ENCODE data around the gene MAPK6. TPM values are rescaled to one million over a fixed set of nuclear protein-coding genes. Genes with fewer than 3 reads are reported as not detected.

MAPK6 gene
- total RNA-seq (10 to 100 TPM; 23.4 to 27.1 TPM), polyA plus RNA-seq (10 to 100 TPM in 1 of 2 donors, 1 to 10 TPM in 1; 5.6 to 10.4 TPM)
- long read RNA-seq, donor 1, full-length matches to known transcripts, result 8 of 18 reads
- long read RNA-seq, donor 1, partial matches to known transcripts, result 2 of 18 reads
- long read RNA-seq, donor 1, other reads (novel, unspliced or antisense), result 8 of 18 reads
- long read RNA-seq, donor 2, full-length matches to known transcripts, result 4 of 16 reads
- long read RNA-seq, donor 2, partial matches to known transcripts, result 3 of 16 reads
- long read RNA-seq, donor 2, other reads (novel, unspliced or antisense), result 9 of 16 reads

DNA sequence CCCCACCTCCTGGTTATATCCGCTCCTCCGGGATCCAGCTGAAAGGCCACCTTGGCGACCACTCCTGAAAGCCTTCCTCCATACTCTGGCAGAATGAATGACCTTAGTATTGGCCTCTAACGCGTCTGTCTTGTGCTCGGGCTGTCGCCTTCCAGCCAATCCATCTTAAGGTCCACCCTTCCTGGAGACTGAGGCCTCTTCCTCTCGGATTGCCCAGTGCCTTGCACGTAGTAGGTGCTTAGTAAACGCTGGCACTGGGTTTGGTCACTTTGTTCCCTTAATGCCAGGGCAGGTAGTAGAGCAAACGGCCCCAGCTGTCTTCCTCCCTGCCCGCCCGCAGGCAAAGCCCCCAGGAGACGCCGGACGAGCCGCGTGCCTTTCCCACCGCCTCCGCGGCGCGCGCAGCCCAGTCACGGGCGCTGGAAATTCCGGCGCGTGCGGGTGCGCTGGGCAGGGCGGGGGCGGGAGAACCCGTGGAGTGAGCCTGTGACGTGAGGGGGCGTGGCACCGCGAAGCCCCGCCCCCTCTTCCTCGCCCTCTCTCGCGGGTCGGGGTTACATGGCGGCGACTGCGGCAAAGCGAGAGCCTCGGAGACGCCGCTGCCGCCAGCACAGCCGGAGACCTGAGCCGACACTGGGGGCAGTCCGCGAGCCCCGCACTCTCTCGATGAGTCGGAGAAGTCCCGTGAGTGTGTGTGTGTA, at the start of gene MAPK6:
MAPK6 (plus strand) TSS at position 527 of the 701 bp plus-strand sequence. CDS start 27,242 bp downstream, outside the sequence.
- H3K4me1 ChIP-seq (ENCODE audit: control insufficient read depth in 1 of 2, insufficient read depth in 2 of 2, low read length in 2 of 2), result no peaks in the 10 kb centered on the region
- intact Hi-C loops (cut with DNase I), result no loop called here
- H3K27me3 ChIP-seq (ENCODE audit: control insufficient read depth in 1 of 2, insufficient read depth in 2 of 2, low read length in 1 of 2), result no peaks in the 10 kb centered on the region
- no peaks in the 10 kb centered on the region for H3K36me3 ChIP-seq (ENCODE audit: control insufficient read depth in 1 of 2, insufficient read depth in 2 of 2, low read length in 1 of 2)
- H3K4me3 ChIP-seq (ENCODE audit: low read length in 2 of 2), result peak within 1 kb of the TSS; percentile 95 to 99
- 4 to 5% methylated on average over 51 to 59 of the region's 59 CpGs for WGBS, 2 donors
- H3K27ac ChIP-seq (ENCODE audit: low read depth in 1 of 2, low read length in 2 of 2), result peak within 1 kb of the TSS; percentile 98
- ATAC-seq (ENCODE audit: low FRiP score) (peak; percentile 97), DNase-seq (peak; percentile 95 to 98)
- no peaks in the 10 kb centered on the region for H3K9me3 ChIP-seq (ENCODE audit: control insufficient read depth, low read length)

DNA sequence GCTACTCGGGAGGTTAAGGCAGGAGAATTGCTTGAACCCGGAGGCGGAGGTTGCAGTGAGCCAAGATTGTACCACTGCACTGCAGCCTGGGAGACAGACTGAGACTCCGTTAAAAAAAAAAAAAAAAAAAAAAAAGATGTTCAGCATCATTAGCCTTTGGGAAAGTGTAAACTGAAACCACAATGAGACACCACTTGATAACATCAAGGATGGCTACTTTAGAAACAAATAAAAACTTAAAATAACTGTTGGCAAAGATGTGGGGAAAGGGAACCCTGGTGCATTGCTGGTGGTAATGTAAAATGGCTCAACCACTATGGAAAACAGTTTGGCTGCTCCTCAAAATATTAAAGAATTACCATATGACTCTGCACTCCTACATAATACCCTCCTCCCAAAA, 49.3 kb upstream of the MAPK6 start:
- H3K4me3 ChIP-seq (ENCODE audit: low read length in 2 of 2), result no peak overlapping the region
- DNase-seq, result no peak
- H3K4me1 ChIP-seq (ENCODE audit: control insufficient read depth in 1 of 2, insufficient read depth in 2 of 2, low read length in 2 of 2), result peaks cover 0 to 4% of the 10 kb centered on the region in 2 donors
- intact Hi-C loops (cut with DNase I), result no loop called here
- WGBS, 2 donors, result 87 to 95% methylated on average over 4 of the region's 4 CpGs
- no peaks in the 10 kb centered on the region for H3K9me3 ChIP-seq (ENCODE audit: control insufficient read depth, low read length)
- H3K27me3 ChIP-seq (ENCODE audit: control insufficient read depth in 1 of 2, insufficient read depth in 2 of 2, low read length in 1 of 2), result no peaks in the 10 kb centered on the region
- H3K36me3 ChIP-seq (ENCODE audit: control insufficient read depth in 1 of 2, insufficient read depth in 2 of 2, low read length in 1 of 2), result no peaks in the 10 kb centered on the region
- H3K27ac ChIP-seq (ENCODE audit: low read depth in 1 of 2, low read length in 2 of 2), result no peak overlapping the region
- no peak for ATAC-seq (ENCODE audit: low FRiP score)

DNA sequence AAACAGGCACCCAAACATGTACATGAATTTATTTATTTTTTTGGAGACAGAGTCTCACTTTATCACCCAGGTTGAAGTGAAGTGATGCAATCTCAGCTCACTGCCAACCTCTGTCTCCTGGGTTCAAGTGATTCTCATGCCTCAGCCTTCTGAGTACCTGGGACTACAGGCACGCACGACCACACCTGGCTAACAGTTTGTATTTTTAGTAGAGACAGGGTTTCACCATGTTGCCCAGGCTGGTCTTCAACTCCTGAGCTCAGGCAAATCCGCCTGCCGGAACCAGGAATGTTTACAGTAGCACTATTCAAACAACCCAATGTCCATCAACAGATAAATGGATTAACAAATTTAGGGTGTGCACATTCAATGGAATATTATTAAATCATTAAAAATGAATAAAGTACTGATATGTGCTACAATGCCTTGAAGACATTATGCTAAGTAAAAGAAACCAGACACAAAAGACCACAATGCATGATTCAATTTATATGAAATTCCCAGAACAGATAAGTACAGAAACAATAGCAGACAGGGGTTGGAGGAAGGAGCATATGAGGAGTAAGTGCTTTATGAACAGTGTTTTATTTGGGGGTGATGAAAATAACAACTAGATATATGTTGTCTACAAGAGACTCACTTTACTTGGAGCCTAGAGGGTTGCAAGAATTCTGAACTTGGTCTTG, 48.7 kb upstream of the MAPK6 start:
- no peak overlapping the region for H3K4me3 ChIP-seq (ENCODE audit: low read length in 2 of 2)
- H3K27ac ChIP-seq (ENCODE audit: low read depth in 1 of 2, low read length in 2 of 2), result no peak overlapping the region
- intact Hi-C loops (cut with DNase I), result no loop called here

GRCh38 chr15:51971032-51971374, 48.0 kb upstream of the MAPK6 start:
- H3K27ac ChIP-seq (ENCODE audit: low read depth in 1 of 2, low read length in 2 of 2), result peak overlapping the region in 1 of 2 donors; percentile 38
- ATAC-seq (ENCODE audit: low FRiP score) (no peak), DNase-seq (no peak)
- no peaks in the 10 kb centered on the region for H3K9me3 ChIP-seq (ENCODE audit: control insufficient read depth, low read length)
- peaks cover 0 to 4% of the 10 kb centered on the region in 2 donors for H3K4me1 ChIP-seq (ENCODE audit: control insufficient read depth in 1 of 2, insufficient read depth in 2 of 2, low read length in 2 of 2)
- H3K27me3 ChIP-seq (ENCODE audit: control insufficient read depth in 1 of 2, insufficient read depth in 2 of 2, low read length in 1 of 2), result no peaks in the 10 kb centered on the region
- 1% methylated on average over 7 of the region's 7 CpGs for WGBS, 2 donors
- intact Hi-C loops (cut with DNase I), result no loop called here
- peak overlapping the region; percentile 56 to 66 for H3K4me3 ChIP-seq (ENCODE audit: low read length in 2 of 2)
- H3K36me3 ChIP-seq (ENCODE audit: control insufficient read depth in 1 of 2, insufficient read depth in 2 of 2, low read length in 1 of 2), result no peaks in the 10 kb centered on the region

More for the DNA sequence above, 48.7 kb upstream of the MAPK6 start:
- ATAC-seq (ENCODE audit: low FRiP score) (no peak), DNase-seq (no peak)
- Histone ChIP-seq H3K27me3 (ENCODE audit: control insufficient read depth in 1 of 2, insufficient read depth in 2 of 2, low read length in 1 of 2) (no peaks in the 10 kb centered on the region), H3K36me3 (ENCODE audit: control insufficient read depth in 1 of 2, insufficient read depth in 2 of 2, low read length in 1 of 2) (no peaks in the 10 kb centered on the region), H3K9me3 (ENCODE audit: control insufficient read depth, low read length) (no peaks in the 10 kb centered on the region), H3K4me1 (ENCODE audit: control insufficient read depth in 1 of 2, insufficient read depth in 2 of 2, low read length in 2 of 2) (peaks cover 0 to 4% of the 10 kb centered on the region in 2 donors)
- 50 to 60% methylated on average over 4 of the region's 4 CpGs for whole genome bisulfite sequencing, 2 donors

DNA sequence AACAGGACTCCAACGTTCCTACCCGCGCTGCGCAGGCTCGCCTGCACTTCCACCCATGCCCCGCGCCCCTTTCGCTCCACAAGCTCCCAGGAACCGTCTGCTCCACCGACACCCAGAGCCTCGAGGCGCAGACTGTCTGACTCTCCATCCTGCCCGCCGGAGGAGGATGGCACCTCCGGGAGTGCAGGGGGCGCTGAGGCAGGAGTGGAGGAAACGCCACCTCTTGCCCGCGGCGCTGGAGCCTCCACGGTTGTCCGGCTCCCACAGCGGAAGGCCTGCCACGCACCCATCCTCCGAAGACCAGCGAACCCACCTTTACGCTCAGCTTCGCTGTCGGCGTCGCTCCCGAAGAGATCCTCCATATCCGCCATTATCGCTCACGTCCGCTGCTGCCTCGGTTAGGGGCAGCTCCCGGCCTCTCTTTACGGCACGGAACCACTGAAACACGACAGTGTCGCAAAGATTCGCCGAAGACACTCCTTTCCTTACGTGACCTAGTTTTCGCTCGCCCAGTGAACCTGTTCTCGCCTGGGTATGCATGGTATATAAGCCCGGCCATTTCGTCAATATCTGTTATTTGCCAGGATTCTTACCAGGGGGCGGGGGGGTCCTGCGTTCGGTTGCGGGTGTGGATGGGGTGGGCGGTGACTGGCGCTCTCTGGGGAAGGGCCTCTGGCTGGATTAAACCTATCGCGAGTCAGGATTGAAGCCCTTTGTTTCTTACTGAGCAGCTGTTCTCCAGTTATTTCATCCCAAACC, 47.5 kb upstream of the MAPK6 start, which contains the start of gene LEO1:
LEO1 (minus strand) TSS at position 404 of the 759 bp plus-strand sequence; CDS start at position 371, 33 bp downstream.
- H3K27me3 ChIP-seq (ENCODE audit: control insufficient read depth in 1 of 2, insufficient read depth in 2 of 2, low read length in 1 of 2), result no peaks in the 10 kb centered on the region
- H3K27ac ChIP-seq (ENCODE audit: low read depth in 1 of 2, low read length in 2 of 2), result peak within 1 kb of the TSS in 1 of 2 donors; percentile 38
- DNase-seq, result peak; percentile 92 to 93
- peak; percentile 99 for ATAC-seq (ENCODE audit: low FRiP score)
- intact Hi-C loops (cut with DNase I), result loop anchor here in 1 of 2 donors (2.0 kb wide), 1 partner anchor 49 kb away; no protein-coding TSS in a partner anchor
- H3K9me3 ChIP-seq (ENCODE audit: control insufficient read depth, low read length), result no peaks in the 10 kb centered on the region
- peak within 1 kb of the TSS; percentile 56 to 66 for H3K4me3 ChIP-seq (ENCODE audit: low read length in 2 of 2)
- 0% methylated on average over 58 of the region's 58 CpGs for WGBS, 2 donors
- no peaks in the 10 kb centered on the region for H3K36me3 ChIP-seq (ENCODE audit: control insufficient read depth in 1 of 2, insufficient read depth in 2 of 2, low read length in 1 of 2)
- H3K4me1 ChIP-seq (ENCODE audit: control insufficient read depth in 1 of 2, insufficient read depth in 2 of 2, low read length in 2 of 2), result peaks cover 0 to 4% of the 10 kb centered on the region in 2 donors

DNA sequence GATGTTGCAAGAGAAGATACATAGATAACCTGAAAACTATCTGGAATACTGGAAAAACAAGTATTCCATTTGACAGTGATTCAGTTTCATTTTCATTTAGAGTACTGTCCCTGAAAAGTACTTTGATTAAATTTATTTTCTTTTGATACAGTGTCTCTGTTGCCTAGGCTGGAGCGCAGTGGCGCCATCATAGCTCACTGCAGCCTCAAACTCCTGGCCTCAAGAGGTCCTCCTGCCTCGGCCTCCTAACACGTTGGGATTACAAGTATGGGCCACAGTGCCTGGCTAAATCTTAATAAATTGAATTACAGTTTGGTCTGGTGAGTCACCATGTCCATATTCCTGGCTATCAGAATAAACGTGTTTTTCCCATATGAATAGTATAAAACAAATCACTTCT, 45.8 kb upstream of the MAPK6 start:
- Histone ChIP-seq H3K27me3 (ENCODE audit: control insufficient read depth in 1 of 2, insufficient read depth in 2 of 2, low read length in 1 of 2) (no peaks in the 10 kb centered on the region), H3K36me3 (ENCODE audit: control insufficient read depth in 1 of 2, insufficient read depth in 2 of 2, low read length in 1 of 2) (no peaks in the 10 kb centered on the region), H3K27ac (ENCODE audit: low read depth in 1 of 2, low read length in 2 of 2) (no peak overlapping the region), H3K4me3 (ENCODE audit: low read length in 2 of 2) (no peak overlapping the region), H3K9me3 (ENCODE audit: control insufficient read depth, low read length) (no peaks in the 10 kb centered on the region), H3K4me1 (ENCODE audit: control insufficient read depth in 1 of 2, insufficient read depth in 2 of 2, low read length in 2 of 2) (peaks cover 0 to 4% of the 10 kb centered on the region in 2 donors)
- no peak for ATAC-seq (ENCODE audit: low FRiP score)
- DNase-seq, result no peak
- WGBS, 2 donors, result 60 to 88% methylated on average over 5 of the region's 5 CpGs
- intact Hi-C loops (cut with DNase I), result loop anchor here in 1 of 2 donors (2.0 kb wide), 1 partner anchor 48 kb away; no protein-coding TSS in a partner anchor

GRCh38 chr15:51973775-51974174, 45.2 kb upstream of the MAPK6 start:
- intact Hi-C loops (cut with DNase I), result loop anchor here in 1 of 2 donors (2.0 kb wide), 1 partner anchor 47 kb away; no protein-coding TSS in a partner anchor
- Histone ChIP-seq H3K9me3 (ENCODE audit: control insufficient read depth, low read length) (no peaks in the 10 kb centered on the region), H3K4me1 (ENCODE audit: control insufficient read depth in 1 of 2, insufficient read depth in 2 of 2, low read length in 2 of 2) (peaks cover 0 to 4% of the 10 kb centered on the region in 2 donors), H3K4me3 (ENCODE audit: low read length in 2 of 2) (no peak overlapping the region), H3K36me3 (ENCODE audit: control insufficient read depth in 1 of 2, insufficient read depth in 2 of 2, low read length in 1 of 2) (no peaks in the 10 kb centered on the region), H3K27me3 (ENCODE audit: control insufficient read depth in 1 of 2, insufficient read depth in 2 of 2, low read length in 1 of 2) (no peaks in the 10 kb centered on the region), H3K27ac (ENCODE audit: low read depth in 1 of 2, low read length in 2 of 2) (no peak overlapping the region)
- no peak for ATAC-seq (ENCODE audit: low FRiP score)
- no peak for DNase-seq
- WGBS, 2 donors, result 91 to 93% methylated on average over 4 of the region's 4 CpGs

Data from aorta (tissue), 5 donors.